ENCODE measurements around the gene EIF2S1.
A peak's percentile ranks its signal among the peaks of the same experiment; 100 is the strongest.
"Not testable (repeated sequence)": the region's sequence is repeated elsewhere in the genome, so short reads cannot be mapped to it uniquely, and the experiment has no call there.

EIF2S1 gene

GRCh38 chr14:67413806-67414769 is 54.0 kb downstream of the EIF2S1 start:
- peak; percentile 75 for DNase-seq

GRCh38 chr14:67415610-67416009 is 55.5 kb downstream of the EIF2S1 start:
- DNase-seq, result not testable (repeated sequence)

- DNase-seq, result no peak
Measured at GRCh38 chr14:67416085-67416484, 56.0 kb downstream of the EIF2S1 start.

- no peak for DNase-seq
Measured at GRCh38 chr14:67416810-67417209, 56.7 kb downstream of the EIF2S1 start.

GRCh38 chr14:67417633-67418032 is 57.5 kb downstream of the EIF2S1 start:
- no peak for DNase-seq

GRCh38 chr14:67418401-67419191 is 58.5 kb downstream of the EIF2S1 start:
- no peak for DNase-seq

- no peak for DNase-seq
Measured at GRCh38 chr14:67420102-67420739, 60.1 kb downstream of the EIF2S1 start.

- DNase-seq, result no peak
Measured at GRCh38 chr14:67421356-67422224, 61.5 kb downstream of the EIF2S1 start.

GRCh38 chr14:67423424-67423823 is 63.3 kb downstream of the EIF2S1 start:
- peak; percentile 76 for DNase-seq

- DNase-seq, result no peak
Measured at GRCh38 chr14:67424539-67424938, 64.4 kb downstream of the EIF2S1 start.

- DNase-seq, result no peak
Measured at GRCh38 chr14:67425608-67426007, 65.5 kb downstream of the EIF2S1 start.

GRCh38 chr14:67426161-67426560 is 66.0 kb downstream of the EIF2S1 start:
- DNase-seq, result no peak

- peak; percentile 62 for DNase-seq
Measured at GRCh38 chr14:67426983-67427606, 67.0 kb downstream of the EIF2S1 start.

- no peak for DNase-seq
Measured at GRCh38 chr14:67428501-67429031, 68.4 kb downstream of the EIF2S1 start.

- no peak for DNase-seq
Measured at GRCh38 chr14:67429510-67430205, 69.5 kb downstream of the EIF2S1 start.

- DNase-seq, result no peak
Measured at GRCh38 chr14:67432050-67432564, 72.0 kb downstream of the EIF2S1 start.

GRCh38 chr14:67435603-67436002 is 75.5 kb downstream of the EIF2S1 start:
- no peak for DNase-seq

All from GDM1 (cell line).